ENCODE measurements around the gene RCSD1. TPM values are rescaled to one million over a fixed set of nuclear protein-coding genes. Genes with fewer than 3 reads are reported as not detected.
A peak's percentile ranks its signal among the peaks of the same experiment; 100 is the strongest.

The RCSD1 gene
- total RNA-seq, 1 donor from 2014 or later: 2.3 TPM

- DNase-seq (ENCODE audit: low read depth, low spot score): no peak
- TF ChIP-seq, protein P1, sequence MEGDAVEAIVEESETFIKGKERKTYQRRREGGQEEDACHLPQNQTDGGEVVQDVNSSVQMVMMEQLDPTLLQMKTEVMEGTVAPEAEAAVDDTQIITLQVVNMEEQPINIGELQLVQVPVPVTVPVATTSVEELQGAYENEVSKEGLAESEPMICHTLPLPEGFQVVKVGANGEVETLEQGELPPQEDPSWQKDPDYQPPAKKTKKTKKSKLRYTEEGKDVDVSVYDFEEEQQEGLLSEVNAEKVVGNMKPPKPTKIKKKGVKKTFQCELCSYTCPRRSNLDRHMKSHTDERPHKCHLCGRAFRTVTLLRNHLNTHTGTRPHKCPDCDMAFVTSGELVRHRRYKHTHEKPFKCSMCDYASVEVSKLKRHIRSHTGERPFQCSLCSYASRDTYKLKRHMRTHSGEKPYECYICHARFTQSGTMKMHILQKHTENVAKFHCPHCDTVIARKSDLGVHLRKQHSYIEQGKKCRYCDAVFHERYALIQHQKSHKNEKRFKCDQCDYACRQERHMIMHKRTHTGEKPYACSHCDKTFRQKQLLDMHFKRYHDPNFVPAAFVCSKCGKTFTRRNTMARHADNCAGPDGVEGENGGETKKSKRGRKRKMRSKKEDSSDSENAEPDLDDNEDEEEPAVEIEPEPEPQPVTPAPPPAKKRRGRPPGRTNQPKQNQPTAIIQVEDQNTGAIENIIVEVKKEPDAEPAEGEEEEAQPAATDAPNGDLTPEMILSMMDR (conservative IDR thresholded peaks at IDR 0.05): no peak
- Mint-ChIP-seq H3K4me3 (no peak overlapping the region), H3K4me1 (peaks cover 26% of the 10 kb centered on the region), H3K9me3 (no peaks in the 10 kb centered on the region), H3K27me3 (ENCODE audit: low read depth) (peaks cover 20% of the 10 kb centered on the region), H3K27ac (ENCODE audit: unreplicated experiment) (no peak overlapping the region), H3K36me3 (ENCODE audit: low read depth) (no peaks in the 10 kb centered on the region)
Measured at GRCh38 chr1:167625040-167625823, 4.8 kb upstream of the RCSD1 start.

DNA sequence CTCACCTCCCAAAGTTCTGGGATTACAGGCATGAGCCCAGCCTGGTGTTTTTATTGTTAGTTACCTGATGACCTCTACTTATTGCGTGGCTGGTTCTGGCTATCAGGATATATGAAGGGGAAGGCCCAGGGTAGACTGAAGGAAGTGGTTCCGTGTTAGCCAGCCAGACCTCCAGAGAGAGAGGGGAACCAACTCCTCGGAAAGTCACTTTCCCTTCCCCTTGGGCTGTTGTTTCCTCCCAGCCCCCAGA lies 2.5 kb upstream of the RCSD1 start:
- H3K27ac Mint-ChIP-seq (ENCODE audit: unreplicated experiment): no peak overlapping the region
- peaks cover 34% of the 10 kb centered on the region for H3K4me1 Mint-ChIP-seq
- no peaks in the 10 kb centered on the region for H3K36me3 Mint-ChIP-seq (ENCODE audit: low read depth)
- no peak for DNase-seq (ENCODE audit: low read depth, low spot score)
- no peaks in the 10 kb centered on the region for H3K9me3 Mint-ChIP-seq
- peaks cover 43% of the 10 kb centered on the region for H3K27me3 Mint-ChIP-seq (ENCODE audit: low read depth)
- no peak overlapping the region for H3K4me3 Mint-ChIP-seq
- TF ChIP-seq, protein P1 (conservative IDR thresholded peaks at IDR 0.05): no peak

DNA sequence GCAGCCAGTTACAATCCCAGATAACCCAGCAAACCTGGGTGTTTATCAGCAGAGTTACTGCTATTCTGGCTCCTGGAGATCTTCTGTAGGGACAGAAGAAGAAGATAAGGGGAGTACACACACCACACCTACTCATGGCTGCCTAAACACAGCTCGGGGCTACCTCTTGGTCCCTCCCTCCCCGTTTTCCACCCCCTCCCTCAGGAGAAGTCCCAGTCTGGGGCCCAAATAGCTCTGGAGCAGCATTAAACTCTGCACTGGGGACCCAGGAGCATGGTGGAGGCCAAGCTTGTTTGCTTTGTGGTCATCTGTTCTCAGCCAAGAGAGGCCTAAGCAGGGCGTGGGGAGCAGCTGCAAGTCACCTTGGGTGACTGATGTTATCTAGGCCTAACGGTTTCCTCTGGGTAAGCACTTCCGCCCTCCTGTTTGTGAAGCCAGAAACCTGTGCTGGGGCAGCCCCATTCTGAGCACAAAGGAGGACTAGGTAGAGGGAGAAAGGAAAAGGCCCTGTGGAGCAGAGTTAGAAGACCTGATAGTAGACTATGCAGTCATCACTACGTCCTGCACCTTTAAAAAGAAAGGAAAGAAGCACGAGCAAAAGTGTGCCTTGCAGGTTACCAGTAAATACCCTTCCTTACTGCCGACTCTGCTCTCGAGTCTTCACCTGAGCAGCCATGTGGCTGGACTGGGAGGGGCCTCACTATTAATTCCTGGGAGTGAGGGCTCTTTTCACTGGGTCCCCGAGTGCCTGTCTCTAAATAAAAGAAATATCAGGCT lies 2.0 kb upstream of the RCSD1 start:
- no peaks in the 10 kb centered on the region for H3K9me3 Mint-ChIP-seq
- DNase-seq (ENCODE audit: low read depth, low spot score): no peak
- no peak overlapping the region for H3K27ac Mint-ChIP-seq (ENCODE audit: unreplicated experiment)
- peaks cover 31% of the 10 kb centered on the region for H3K4me1 Mint-ChIP-seq
- H3K36me3 Mint-ChIP-seq (ENCODE audit: low read depth): no peaks in the 10 kb centered on the region
- H3K4me3 Mint-ChIP-seq: no peak overlapping the region
- peaks cover 48% of the 10 kb centered on the region for H3K27me3 Mint-ChIP-seq (ENCODE audit: low read depth)
- TF ChIP-seq, protein P1 (conservative IDR thresholded peaks at IDR 0.05): no peak

GRCh38 chr1:167628741-167629515 lies 1.1 kb upstream of the RCSD1 start:
- Mint-ChIP-seq H3K4me3 (peak overlapping the region; percentile 72), H3K27ac (ENCODE audit: unreplicated experiment) (no peak overlapping the region), H3K36me3 (ENCODE audit: low read depth) (no peaks in the 10 kb centered on the region), H3K4me1 (peaks cover 29% of the 10 kb centered on the region), H3K27me3 (ENCODE audit: low read depth) (peaks cover 57% of the 10 kb centered on the region), H3K9me3 (no peaks in the 10 kb centered on the region)
- TF ChIP-seq, protein P1 (conservative IDR thresholded peaks at IDR 0.05): no peak
- no peak for DNase-seq (ENCODE audit: low read depth, low spot score)

- no peaks in the 10 kb centered on the region for H3K36me3 Mint-ChIP-seq (ENCODE audit: low read depth)
- DNase-seq (ENCODE audit: low read depth, low spot score): no peak
- H3K27me3 Mint-ChIP-seq (ENCODE audit: low read depth): peaks cover 73% of the 10 kb centered on the region
- no peak overlapping the region for H3K27ac Mint-ChIP-seq (ENCODE audit: unreplicated experiment)
- TF ChIP-seq, protein P1 (conservative IDR thresholded peaks at IDR 0.05): no peak
- peak overlapping the region; percentile 70 for H3K4me3 Mint-ChIP-seq
- H3K9me3 Mint-ChIP-seq: no peaks in the 10 kb centered on the region
- H3K4me1 Mint-ChIP-seq: peaks cover 41% of the 10 kb centered on the region
Measured at GRCh38 chr1:167630568-167631385, 745 bp downstream of the RCSD1 start.

All from neural crest cell (in vitro differentiated cells).